Fibroblast of pulmonary artery (primary cell): ENCODE measurements around the gene CCDC54.
A peak's percentile ranks its signal among the peaks of the same experiment; 100 is the strongest.

ENCODE experiments used
- DNase-seq: peaks from one replicate; pipeline ENCODE4 v3.0.0-alpha.2; 2010; ENCODE audit warnings: low read depth
- H3K4me3 ChIP-seq: replicated peaks from 2 replicates; pipeline ENCODE4 v1.5.1; 2011; ENCODE audit warnings: low read depth, mild to moderate bottlenecking, control low read depth, low read length, moderate library complexity
- TF ChIP-seq, protein P1 (sequence below): IDR thresholded peaks from 2 replicates; pipeline ENCODE4 v1.5.1; 2011; ENCODE audit warnings: mild to moderate bottlenecking, control low read depth, low read length, inconsistent platforms; ENCODE audit errors: missing control alignments

The CCDC54 gene

GRCh38 chr3:107404727-107405469, 27.7 kb downstream of the CCDC54 start:
- H3K4me3 ChIP-seq = no peak overlapping the region
- peak; percentile 50 for DNase-seq
- TF ChIP-seq, protein P1, sequence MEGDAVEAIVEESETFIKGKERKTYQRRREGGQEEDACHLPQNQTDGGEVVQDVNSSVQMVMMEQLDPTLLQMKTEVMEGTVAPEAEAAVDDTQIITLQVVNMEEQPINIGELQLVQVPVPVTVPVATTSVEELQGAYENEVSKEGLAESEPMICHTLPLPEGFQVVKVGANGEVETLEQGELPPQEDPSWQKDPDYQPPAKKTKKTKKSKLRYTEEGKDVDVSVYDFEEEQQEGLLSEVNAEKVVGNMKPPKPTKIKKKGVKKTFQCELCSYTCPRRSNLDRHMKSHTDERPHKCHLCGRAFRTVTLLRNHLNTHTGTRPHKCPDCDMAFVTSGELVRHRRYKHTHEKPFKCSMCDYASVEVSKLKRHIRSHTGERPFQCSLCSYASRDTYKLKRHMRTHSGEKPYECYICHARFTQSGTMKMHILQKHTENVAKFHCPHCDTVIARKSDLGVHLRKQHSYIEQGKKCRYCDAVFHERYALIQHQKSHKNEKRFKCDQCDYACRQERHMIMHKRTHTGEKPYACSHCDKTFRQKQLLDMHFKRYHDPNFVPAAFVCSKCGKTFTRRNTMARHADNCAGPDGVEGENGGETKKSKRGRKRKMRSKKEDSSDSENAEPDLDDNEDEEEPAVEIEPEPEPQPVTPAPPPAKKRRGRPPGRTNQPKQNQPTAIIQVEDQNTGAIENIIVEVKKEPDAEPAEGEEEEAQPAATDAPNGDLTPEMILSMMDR = no peak

DNA sequence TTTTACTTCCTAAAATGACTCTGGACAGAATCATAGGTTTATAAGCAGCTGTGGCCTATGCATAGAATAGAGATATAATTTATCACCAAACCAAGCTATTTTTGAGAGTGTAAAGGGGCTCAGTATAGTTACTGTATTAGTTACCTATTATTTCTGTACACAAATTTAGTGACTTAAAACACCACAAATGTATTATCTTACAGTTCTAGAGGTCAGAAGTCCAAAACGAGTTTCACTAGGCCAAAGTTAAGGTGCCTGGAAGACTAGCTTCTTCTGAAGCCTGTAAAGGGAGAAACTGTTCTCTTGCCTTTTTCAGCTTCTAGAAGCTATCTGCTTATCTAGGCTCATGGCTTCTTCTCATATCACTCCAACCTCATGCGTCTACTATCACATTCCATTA, 30.1 kb downstream of the CCDC54 start:
- H3K4me3 ChIP-seq = no peak overlapping the region
- no peak for DNase-seq
- TF ChIP-seq, protein P1 = no peak

- H3K4me3 ChIP-seq = no peak overlapping the region
- no peak for DNase-seq
- TF ChIP-seq, protein P1 = no peak
Observed at GRCh38 chr3:107408513-107408912, 31.3 kb downstream of the CCDC54 start.

DNA sequence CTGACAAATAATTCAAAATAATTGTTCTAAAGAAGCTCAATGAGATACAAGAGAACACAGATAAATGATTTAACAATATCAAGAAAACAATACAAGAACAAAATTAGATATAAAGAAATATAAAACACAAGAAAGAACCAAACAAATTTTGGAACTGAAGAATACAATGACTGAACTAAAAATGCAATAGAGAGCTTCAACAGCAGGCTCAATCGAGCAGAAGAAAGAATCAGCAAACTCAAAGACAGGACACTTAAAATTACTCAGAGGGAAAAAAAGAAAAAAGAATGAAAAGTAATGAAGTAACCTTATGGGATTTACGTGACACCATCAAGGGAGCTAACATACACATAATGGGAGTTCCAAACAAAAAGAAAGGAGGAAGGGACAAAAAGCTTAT, 32.1 kb downstream of the CCDC54 start:
- H3K4me3 ChIP-seq = no peak overlapping the region
- no peak for DNase-seq
- TF ChIP-seq, protein P1 = no peak

GRCh38 chr3:107410606-107411005, 33.4 kb downstream of the CCDC54 start:
- peak; percentile 5 for DNase-seq
- TF ChIP-seq, protein P1 = no peak
- H3K4me3 ChIP-seq = no peak overlapping the region

DNA sequence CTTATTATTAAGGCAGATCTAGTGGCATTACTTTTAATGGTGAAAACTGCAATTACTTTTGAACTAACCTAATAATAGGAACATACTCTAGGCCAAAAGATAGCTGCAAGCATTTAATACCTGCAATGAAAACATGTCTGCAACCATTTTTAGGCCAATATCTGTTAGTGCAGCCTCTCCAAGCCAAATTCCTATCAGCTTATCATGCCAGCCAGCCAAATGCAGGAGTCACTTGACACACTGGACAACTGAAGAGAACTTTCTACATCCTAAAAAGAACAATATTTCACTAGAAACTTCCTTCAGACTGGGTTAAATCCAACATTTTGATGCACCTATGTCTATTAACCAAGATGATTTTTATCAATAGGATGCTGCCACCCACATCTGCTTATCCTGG, 33.8 kb downstream of the CCDC54 start:
- TF ChIP-seq, protein P1 = no peak
- no peak overlapping the region for H3K4me3 ChIP-seq
- DNase-seq = no peak

GRCh38 chr3:107411779-107412178, 34.5 kb downstream of the CCDC54 start:
- TF ChIP-seq, protein P1 = no peak
- H3K4me3 ChIP-seq = no peak overlapping the region
- no peak for DNase-seq
